DOHH2 (cell line): ENCODE results near the gene PPP5C.
A peak's percentile ranks its signal among the peaks of the same experiment; 100 is the strongest.

Experiments
- H3F3A ChIP-seq: fragments of 200-600 bp; sonication (generic), shearing (Covaris generic); 2 replicates; pipeline ENCODE4 v1.6.0; 2016; ENCODE audit warnings: antibody characterized with exemption, mild to moderate bottlenecking; ENCODE audit not compliant: control insufficient read depth, insufficient read depth
- H3K27ac ChIP-seq: fragments of 200-600 bp; sonication (generic); 2 replicates; pipeline ENCODE4 v1.5.1; 2014; ENCODE audit warnings: low read depth, mild to moderate bottlenecking, low read length, moderate library complexity
- H3K27me3 ChIP-seq: fragments of 200-600 bp; sonication (generic); 2 replicates; pipeline ENCODE4 v1.6.1; 2014; ENCODE audit warnings: mild to moderate bottlenecking, low read length, mixed read lengths; ENCODE audit not compliant: control insufficient read depth
- H3K36me3 ChIP-seq: fragments of 200-600 bp; sonication (generic); 2 replicates; pipeline ENCODE4 v1.6.1; 2014; ENCODE audit warnings: mild to moderate bottlenecking, low read length, moderate library complexity, mixed read lengths; ENCODE audit not compliant: control insufficient read depth
- H3K4me1 ChIP-seq: fragments of 200-600 bp; sonication (generic); 2 replicates; pipeline ENCODE4 v1.6.1; 2014; ENCODE audit warnings: mild to moderate bottlenecking, low read length, mixed read lengths; ENCODE audit not compliant: control insufficient read depth
- H3K4me2 ChIP-seq: fragments of 200-600 bp; sonication (generic); 2 replicates; pipeline ENCODE4 v1.6.0; 2014; ENCODE audit warnings: mild to moderate bottlenecking, low read length, moderate library complexity
- H3K4me3 ChIP-seq: fragments of 200-600 bp; sonication (generic); 2 replicates; pipeline ENCODE4 v1.5.1; 2014; ENCODE audit warnings: mild to moderate bottlenecking, low read length, mixed read lengths
- H3K79me2 ChIP-seq: fragments of 200-600 bp; sonication (generic); 2 replicates; pipeline ENCODE4 v1.6.1; 2014; ENCODE audit warnings: mild to moderate bottlenecking, low read length, mixed read lengths; ENCODE audit not compliant: control insufficient read depth
- H3K9me2 ChIP-seq: fragments of 200-600 bp; sonication (generic); replicated peaks from 2 replicates; pipeline ENCODE4 v1.6.1; 2014; ENCODE audit warnings: mild to moderate bottlenecking, low read length, mixed read lengths; ENCODE audit not compliant: control insufficient read depth
- H3K9me3 ChIP-seq: fragments of 200-600 bp; sonication (generic); 2 replicates; pipeline ENCODE4 v1.6.1; 2014; ENCODE audit warnings: antibody characterized with exemption, low read length, mixed read lengths; ENCODE audit not compliant: control insufficient read depth, insufficient read depth
- H4K20me1 ChIP-seq: fragments of 200-600 bp; sonication (generic); 2 replicates; pipeline ENCODE4 v1.6.0; 2014; ENCODE audit warnings: low read depth, mild to moderate bottlenecking, antibody characterized with exemption, low read length, moderate library complexity; ENCODE audit not compliant: control insufficient read depth, insufficient read depth
- EZH2phosphoT487 ChIP-seq: fragments of 200-600 bp; sonication (generic); IDR thresholded peaks from 2 replicates; pipeline ENCODE4 v1.6.1; 2017; ENCODE audit warnings: borderline replicate concordance, mild to moderate bottlenecking, antibody characterized with exemption, low read length, moderate library complexity, mixed read lengths
- TF ChIP-seq, protein P1 (sequence below): fragments of 200-600 bp; sonication (generic); IDR thresholded peaks from one replicate; pipeline ENCODE4 v1.5.1; 2014; ENCODE audit warnings: antibody characterized with exemption, mild to moderate bottlenecking, low read depth, low read length; ENCODE audit not compliant: poor library complexity, severe bottlenecking

The PPP5C gene

GRCh38 chr19:46345157-46345556 is 1.7 kb upstream of the PPP5C start:
- TF ChIP-seq, protein P1, sequence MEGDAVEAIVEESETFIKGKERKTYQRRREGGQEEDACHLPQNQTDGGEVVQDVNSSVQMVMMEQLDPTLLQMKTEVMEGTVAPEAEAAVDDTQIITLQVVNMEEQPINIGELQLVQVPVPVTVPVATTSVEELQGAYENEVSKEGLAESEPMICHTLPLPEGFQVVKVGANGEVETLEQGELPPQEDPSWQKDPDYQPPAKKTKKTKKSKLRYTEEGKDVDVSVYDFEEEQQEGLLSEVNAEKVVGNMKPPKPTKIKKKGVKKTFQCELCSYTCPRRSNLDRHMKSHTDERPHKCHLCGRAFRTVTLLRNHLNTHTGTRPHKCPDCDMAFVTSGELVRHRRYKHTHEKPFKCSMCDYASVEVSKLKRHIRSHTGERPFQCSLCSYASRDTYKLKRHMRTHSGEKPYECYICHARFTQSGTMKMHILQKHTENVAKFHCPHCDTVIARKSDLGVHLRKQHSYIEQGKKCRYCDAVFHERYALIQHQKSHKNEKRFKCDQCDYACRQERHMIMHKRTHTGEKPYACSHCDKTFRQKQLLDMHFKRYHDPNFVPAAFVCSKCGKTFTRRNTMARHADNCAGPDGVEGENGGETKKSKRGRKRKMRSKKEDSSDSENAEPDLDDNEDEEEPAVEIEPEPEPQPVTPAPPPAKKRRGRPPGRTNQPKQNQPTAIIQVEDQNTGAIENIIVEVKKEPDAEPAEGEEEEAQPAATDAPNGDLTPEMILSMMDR: no peak
- TF ChIP-seq EZH2phosphoT487: no peak
- peaks cover 11% of the 10 kb centered on the region; the same call in 1 of the 2 replicates for H3K27me3 ChIP-seq
- peaks cover 28% of the 10 kb centered on the region for H3K4me1 ChIP-seq
- no peaks in the 10 kb centered on the region for H3K9me3 ChIP-seq
- H3K79me2 ChIP-seq: peaks cover 36% of the 10 kb centered on the region
- no peaks in the 10 kb centered on the region for H3K9me2 ChIP-seq
- H3K4me3 ChIP-seq: no peak overlapping the region
- no peaks in the 10 kb centered on the region for H4K20me1 ChIP-seq
- H3K36me3 ChIP-seq: peaks cover 7% of the 10 kb centered on the region; the same call in 1 of the 2 replicates
- H3F3A ChIP-seq: no peaks in the 10 kb centered on the region
- no peak overlapping the region for H3K27ac ChIP-seq
- no peak overlapping the region for H3K4me2 ChIP-seq

- H3K79me2 ChIP-seq: peaks cover 59% of the 10 kb centered on the region
- peaks cover 50% of the 10 kb centered on the region for H3K4me1 ChIP-seq
- peak overlapping the region; percentile 99 for H3K4me2 ChIP-seq
- peaks cover 4% of the 10 kb centered on the region; the same call in 1 of the 2 replicates for H3K27me3 ChIP-seq
- peak overlapping the region; percentile 71 for H3K27ac ChIP-seq
- H3F3A ChIP-seq: peaks cover 4% of the 10 kb centered on the region
- no peaks in the 10 kb centered on the region for H3K9me3 ChIP-seq
- H3K36me3 ChIP-seq: peaks cover 23% of the 10 kb centered on the region
- H3K9me2 ChIP-seq: no peaks in the 10 kb centered on the region
- H4K20me1 ChIP-seq: no peaks in the 10 kb centered on the region
- TF ChIP-seq EZH2phosphoT487: no peak
- TF ChIP-seq, protein P1: peak; percentile 49
- H3K4me3 ChIP-seq: peak overlapping the region; percentile 95
These were observed 641 bp downstream of the PPP5C start for GRCh38 chr19:46347572-46347883.

GRCh38 chr19:46347985-46348384 is 1.1 kb downstream of the PPP5C start:
- Histone ChIP-seq H3K27ac (peak overlapping the region; percentile 71), H3K4me1 (peaks cover 55% of the 10 kb centered on the region), H3K9me2 (no peaks in the 10 kb centered on the region), H3K4me2 (peak overlapping the region; percentile 99), H3K4me3 (peak overlapping the region; percentile 95), H3F3A (peaks cover 4% of the 10 kb centered on the region), H3K9me3 (no peaks in the 10 kb centered on the region), H3K79me2 (peaks cover 63% of the 10 kb centered on the region), H4K20me1 (no peaks in the 10 kb centered on the region), H3K36me3 (peaks cover 26% of the 10 kb centered on the region), H3K27me3 (peaks cover 2% of the 10 kb centered on the region; the same call in 1 of the 2 replicates)
- TF ChIP-seq, protein P1: no peak
- no peak for TF ChIP-seq EZH2phosphoT487
